ENCODE results near the gene FAM222A.

GRCh38 chr12:109808876-109809646, 95.4 kb downstream of the FAM222A start:
- TF ChIP-seq CTCF (IDR thresholded peaks at IDR 0.05): no peak
- no peak for TF ChIP-seq POLR2A (IDR thresholded peaks at IDR 0.05)

Data from right lobe of liver (tissue), 4 donors.